ENCODE results near the gene TMEM132D. TPM values are rescaled to one million over a fixed set of nuclear protein-coding genes. Genes with fewer than 3 reads are reported as not detected.

Gene TMEM132D
- total RNA-seq, 2 experiments from 2014 or later: not detected

GRCh38 chr12:129082441-129082840, 821.4 kb downstream of the TMEM132D start:
- intact Hi-C loops (cut with micrococcal nuclease; ENCODE audit: unreplicated experiment): no loop called here
- no peak for DNase-seq (ENCODE audit: low spot score)
- CTCF ChIA-PET (ENCODE audit: unreplicated experiment): no interaction called here
- Histone ChIP-seq H3K36me3 (ENCODE audit: insufficient read depth, low read length) (no peaks in the 10 kb centered on the region), H3K9me2 (ENCODE audit: insufficient read depth, low read length) (no peaks in the 10 kb centered on the region), H3K9me3 (ENCODE audit: low read length) (no peaks in the 10 kb centered on the region), H3K4me3 (ENCODE audit: low read depth, low read length, poor library complexity, severe bottlenecking) (no peak overlapping the region), H3K79me2 (ENCODE audit: insufficient read depth, low read depth, low read length) (no peaks in the 10 kb centered on the region), H3K4me2 (ENCODE audit: low read length) (no peak overlapping the region), H3K4me1 (ENCODE audit: insufficient read depth, low read length, poor library complexity, severe bottlenecking) (no peaks in the 10 kb centered on the region), H2AFZ (ENCODE audit: low read length) (no peak overlapping the region), H3K27ac (ENCODE audit: low read depth, low read length, poor library complexity, severe bottlenecking) (no peak overlapping the region), H4K20me1 (ENCODE audit: insufficient read depth, low read length) (no peaks in the 10 kb centered on the region)
- POLR2A ChIA-PET: no interaction called here
- no peak for TF ChIP-seq EZH2phosphoT487 (IDR thresholded peaks at IDR 0.05; ENCODE audit: borderline replicate concordance, low read depth, low read length)
- no peak for TF ChIP-seq CTCF (conservative IDR thresholded peaks at IDR 0.05; ENCODE audit: low read length)
- no TSS peak for BruUV-seq (replicated peaks)

GRCh38 chr12:129081755-129082250, 822.0 kb downstream of the TMEM132D start:
- ChIA-PET CTCF (ENCODE audit: unreplicated experiment) (no interaction called here), POLR2A (no interaction called here)
- no peak for TF ChIP-seq EZH2phosphoT487 (IDR thresholded peaks at IDR 0.05; ENCODE audit: borderline replicate concordance, low read depth, low read length)
- no peak for TF ChIP-seq CTCF (conservative IDR thresholded peaks at IDR 0.05; ENCODE audit: low read length)
- H3K27ac ChIP-seq (ENCODE audit: low read depth, low read length, poor library complexity, severe bottlenecking): no peak overlapping the region
- H3K79me2 ChIP-seq (ENCODE audit: insufficient read depth, low read depth, low read length): no peaks in the 10 kb centered on the region
- DNase-seq (ENCODE audit: low spot score): no peak
- H3K36me3 ChIP-seq (ENCODE audit: insufficient read depth, low read length): no peaks in the 10 kb centered on the region
- H3K4me1 ChIP-seq (ENCODE audit: insufficient read depth, low read length, poor library complexity, severe bottlenecking): no peaks in the 10 kb centered on the region
- H3K4me2 ChIP-seq (ENCODE audit: low read length): no peak overlapping the region
- H3K4me3 ChIP-seq (ENCODE audit: low read depth, low read length, poor library complexity, severe bottlenecking): no peak overlapping the region
- H4K20me1 ChIP-seq (ENCODE audit: insufficient read depth, low read length): no peaks in the 10 kb centered on the region
- no TSS peak for BruUV-seq (replicated peaks)
- H2AFZ ChIP-seq (ENCODE audit: low read length): no peak overlapping the region
- H3K9me3 ChIP-seq (ENCODE audit: low read length): no peaks in the 10 kb centered on the region
- no peaks in the 10 kb centered on the region for H3K9me2 ChIP-seq (ENCODE audit: insufficient read depth, low read length)
- intact Hi-C loops (cut with micrococcal nuclease; ENCODE audit: unreplicated experiment): no loop called here

GRCh38 chr12:129080821-129081220, 823.0 kb downstream of the TMEM132D start:
- DNase-seq (ENCODE audit: low spot score): no peak
- H3K4me1 ChIP-seq (ENCODE audit: insufficient read depth, low read length, poor library complexity, severe bottlenecking): no peaks in the 10 kb centered on the region
- ChIA-PET POLR2A (no interaction called here), CTCF (ENCODE audit: unreplicated experiment) (no interaction called here)
- H4K20me1 ChIP-seq (ENCODE audit: insufficient read depth, low read length): no peaks in the 10 kb centered on the region
- no peaks in the 10 kb centered on the region for H3K9me2 ChIP-seq (ENCODE audit: insufficient read depth, low read length)
- intact Hi-C loops (cut with micrococcal nuclease; ENCODE audit: unreplicated experiment): no loop called here
- H3K4me2 ChIP-seq (ENCODE audit: low read length): no peak overlapping the region
- no peaks in the 10 kb centered on the region for H3K9me3 ChIP-seq (ENCODE audit: low read length)
- H3K27ac ChIP-seq (ENCODE audit: low read depth, low read length, poor library complexity, severe bottlenecking): no peak overlapping the region
- no TSS peak for BruUV-seq (replicated peaks)
- TF ChIP-seq EZH2phosphoT487 (IDR thresholded peaks at IDR 0.05; ENCODE audit: borderline replicate concordance, low read depth, low read length): no peak
- no peak for TF ChIP-seq CTCF (conservative IDR thresholded peaks at IDR 0.05; ENCODE audit: low read length)
- H2AFZ ChIP-seq (ENCODE audit: low read length): no peak overlapping the region
- no peaks in the 10 kb centered on the region for H3K79me2 ChIP-seq (ENCODE audit: insufficient read depth, low read depth, low read length)
- H3K36me3 ChIP-seq (ENCODE audit: insufficient read depth, low read length): no peaks in the 10 kb centered on the region
- no peak overlapping the region for H3K4me3 ChIP-seq (ENCODE audit: low read depth, low read length, poor library complexity, severe bottlenecking)

All from OCI-LY7 (cell line).